Activated CD8-positive, alpha-beta memory T cell treated with anti-CD3 and anti-CD28 coated beads, Interleukin-2, amount 10 ng/mL, durations not matched to agents 7 days and 5 days (primary cell): ENCODE measurements around the gene PRSS27. TPM values are rescaled to one million over a fixed set of nuclear protein-coding genes. Genes with fewer than 3 reads are reported as not detected.
"Not testable (repeated sequence)": the region's sequence is repeated elsewhere in the genome, so short reads cannot be mapped to it uniquely, and the experiment has no call there.

Experiments used
- ATAC-seq: fragments of 150-1000 bp; cut with Tn5 transposase; one replicate; pipeline ENCODE4 v1.10.0; 2021; ENCODE audit warnings: moderate library complexity
- CTCF ChIA-PET: fragments of 350-600 bp; sonication (Branson Sonifier 250); formaldehyde crosslinking; loops from one replicate; lab custom pipeline; 2021; ENCODE audit warnings: antibody characterized with exemption; lab: Charles Lee
- DNase-seq: peaks from one replicate; pipeline ENCODE4 v3.0.0-alpha.2; 2020
- H3K27ac Mint-ChIP-seq: one replicate; pipeline ENCODE4 v1.8.0; 2021; ENCODE audit warnings: mild to moderate bottlenecking, mixed read lengths
- H3K27me3 Mint-ChIP-seq: one replicate; pipeline ENCODE4 v1.8.0; 2021; ENCODE audit warnings: mixed read lengths
- H3K36me3 Mint-ChIP-seq: one replicate; pipeline ENCODE4 v1.8.0; 2021; ENCODE audit warnings: mild to moderate bottlenecking, mixed read lengths
- H3K4me1 Mint-ChIP-seq: one replicate; pipeline ENCODE4 v1.8.0; 2021; ENCODE audit warnings: mixed read lengths
- H3K4me3 Mint-ChIP-seq: one replicate; pipeline ENCODE4 v1.8.0; 2021; ENCODE audit warnings: mild to moderate bottlenecking, moderate library complexity, mixed read lengths
- H3K9me3 Mint-ChIP-seq: one replicate; pipeline ENCODE4 v1.8.0; 2022; ENCODE audit warnings: low read depth, mixed read lengths
- total RNA-seq, 2 experiments: library from RNA; stranded (reverse); gene quantifications; one replicate each; pipeline ENCODE4 v1.2.3, GENCODE V29; 2021

The PRSS27 gene
- total RNA-seq, 2 experiments from 2014 or later = 1.2 to 1.7 TPM

GRCh38 chr16:2698103-2698870 is 21.7 kb downstream of the PRSS27 start:
- Mint-ChIP-seq H3K27me3 (no peaks in the 10 kb centered on the region), H3K4me1 (no peaks in the 10 kb centered on the region), H3K27ac (peak overlapping the region; percentile 30), H3K9me3 (no peaks in the 10 kb centered on the region), H3K4me3 (no peak overlapping the region), H3K36me3 (peaks cover 3% of the 10 kb centered on the region)
- ATAC-seq (no peak), DNase-seq (no peak)
- CTCF ChIA-PET = no interaction called here

- Mint-ChIP-seq H3K4me1 (no peaks in the 10 kb centered on the region), H3K4me3 (no peak overlapping the region), H3K9me3 (no peaks in the 10 kb centered on the region), H3K27me3 (no peaks in the 10 kb centered on the region), H3K27ac (no peak overlapping the region), H3K36me3 (peaks cover 3% of the 10 kb centered on the region)
- CTCF ChIA-PET = no interaction called here
- DNase-seq (no peak), ATAC-seq (no peak)
Observed at GRCh38 chr16:2697401-2697948, 22.5 kb downstream of the PRSS27 start.

GRCh38 chr16:2696601-2697250 is 23.3 kb downstream of the PRSS27 start:
- DNase-seq, H3K4me1 Mint-ChIP-seq, H3K4me3 Mint-ChIP-seq, H3K9me3 Mint-ChIP-seq, CTCF ChIA-PET, H3K27ac Mint-ChIP-seq, ATAC-seq, H3K27me3 Mint-ChIP-seq, H3K36me3 Mint-ChIP-seq: not testable (repeated sequence)

GRCh38 chr16:2692948-2693651 is 26.9 kb downstream of the PRSS27 start:
- H3K36me3 Mint-ChIP-seq = peaks cover 5% of the 10 kb centered on the region
- peak overlapping the region; percentile 61 for H3K27ac Mint-ChIP-seq
- CTCF ChIA-PET = interaction anchor here (0.8 kb wide), 1 partner anchor 26 kb away, joined by 3 read pairs; no protein-coding TSS in a partner anchor
- no peaks in the 10 kb centered on the region for H3K9me3 Mint-ChIP-seq
- no peak for DNase-seq
- no peaks in the 10 kb centered on the region for H3K27me3 Mint-ChIP-seq
- H3K4me3 Mint-ChIP-seq = no peak overlapping the region
- H3K4me1 Mint-ChIP-seq = peaks cover 3% of the 10 kb centered on the region
- no peak for ATAC-seq

- H3K27me3 Mint-ChIP-seq = no peaks in the 10 kb centered on the region
- H3K9me3 Mint-ChIP-seq = no peaks in the 10 kb centered on the region
- ATAC-seq (no peak), DNase-seq (no peak)
- H3K4me3 Mint-ChIP-seq = no peak overlapping the region
- peaks cover 9% of the 10 kb centered on the region for H3K4me1 Mint-ChIP-seq
- CTCF ChIA-PET = interaction anchor here (0.8 kb wide), 1 partner anchor 26 kb away, joined by 3 read pairs; no protein-coding TSS in a partner anchor
- no peak overlapping the region for H3K27ac Mint-ChIP-seq
- peaks cover 5% of the 10 kb centered on the region for H3K36me3 Mint-ChIP-seq
Observed at GRCh38 chr16:2692251-2692947, 27.6 kb downstream of the PRSS27 start.

- Mint-ChIP-seq H3K36me3 (peaks cover 5% of the 10 kb centered on the region), H3K9me3 (no peaks in the 10 kb centered on the region), H3K4me1 (peaks cover 16% of the 10 kb centered on the region), H3K27ac (no peak overlapping the region), H3K27me3 (no peaks in the 10 kb centered on the region), H3K4me3 (no peak overlapping the region)
- CTCF ChIA-PET = interaction anchor here (0.8 kb wide), 1 partner anchor 27 kb away, joined by 3 read pairs; no protein-coding TSS in a partner anchor
- ATAC-seq (no peak), DNase-seq (no peak)
Observed at GRCh38 chr16:2691491-2692248, 28.4 kb downstream of the PRSS27 start.

- H3K27ac Mint-ChIP-seq = no peak overlapping the region
- no peak for ATAC-seq
- peaks cover 17% of the 10 kb centered on the region for H3K4me1 Mint-ChIP-seq
- H3K36me3 Mint-ChIP-seq = peaks cover 5% of the 10 kb centered on the region
- CTCF ChIA-PET = no interaction called here
- no peak for DNase-seq
- H3K27me3 Mint-ChIP-seq = no peaks in the 10 kb centered on the region
- H3K4me3 Mint-ChIP-seq = no peak overlapping the region
- no peaks in the 10 kb centered on the region for H3K9me3 Mint-ChIP-seq
Observed at GRCh38 chr16:2690852-2691251, 29.2 kb downstream of the PRSS27 start.

- Mint-ChIP-seq H3K4me1 (peaks cover 19% of the 10 kb centered on the region), H3K9me3 (no peaks in the 10 kb centered on the region), H3K27ac (no peak overlapping the region), H3K36me3 (peaks cover 5% of the 10 kb centered on the region), H3K4me3 (no peak overlapping the region), H3K27me3 (no peaks in the 10 kb centered on the region)
- ATAC-seq (no peak), DNase-seq (no peak)
- CTCF ChIA-PET = no interaction called here
Observed at GRCh38 chr16:2689968-2690801, 29.8 kb downstream of the PRSS27 start.

- H3K36me3 Mint-ChIP-seq, H3K4me3 Mint-ChIP-seq, CTCF ChIA-PET, ATAC-seq, H3K9me3 Mint-ChIP-seq, H3K27me3 Mint-ChIP-seq, H3K27ac Mint-ChIP-seq, DNase-seq: not testable (repeated sequence)
- H3K4me1 Mint-ChIP-seq = peaks cover 23% of the 10 kb centered on the region
Observed at GRCh38 chr16:2689422-2689821, 30.6 kb downstream of the PRSS27 start.

GRCh38 chr16:2687531-2688308 is 32.3 kb downstream of the PRSS27 start:
- peaks cover 7% of the 10 kb centered on the region for H3K36me3 Mint-ChIP-seq
- H3K27ac Mint-ChIP-seq = peak overlapping the region; percentile 93
- H3K27me3 Mint-ChIP-seq = no peaks in the 10 kb centered on the region
- no peak for ATAC-seq
- H3K4me3 Mint-ChIP-seq = peak overlapping the region; percentile 72
- CTCF ChIA-PET = interaction anchor here (0.8 to 1.3 kb wide), 2 partner anchors 16 to 180 kb away, joined by 3 to 4 read pairs; no protein-coding TSS in a partner anchor
- no peaks in the 10 kb centered on the region for H3K9me3 Mint-ChIP-seq
- peaks cover 30% of the 10 kb centered on the region for H3K4me1 Mint-ChIP-seq
- DNase-seq = no peak

- no peaks in the 10 kb centered on the region for H3K9me3 Mint-ChIP-seq
- CTCF ChIA-PET = interaction anchor here (0.8 to 1.3 kb wide), 2 partner anchors 17 to 181 kb away, joined by 3 to 4 read pairs; no protein-coding TSS in a partner anchor
- H3K27ac Mint-ChIP-seq = peak overlapping the region; percentile 93
- H3K4me3 Mint-ChIP-seq = peak overlapping the region; percentile 72
- H3K27me3 Mint-ChIP-seq = no peaks in the 10 kb centered on the region
- ATAC-seq = peak; percentile 6
- peak; percentile 70 for DNase-seq
- peaks cover 33% of the 10 kb centered on the region for H3K4me1 Mint-ChIP-seq
- peaks cover 9% of the 10 kb centered on the region for H3K36me3 Mint-ChIP-seq
Observed at GRCh38 chr16:2686912-2687507, 33.0 kb downstream of the PRSS27 start.
